HCT116 (cell line): Measurements from ENCODE around the gene ASB15. TPM values are rescaled to one million over a fixed set of nuclear protein-coding genes. Genes with fewer than 3 reads are reported as not detected.
A peak's percentile ranks its signal among the peaks of the same experiment; 100 is the strongest.
"Not testable (repeated sequence)": the region's sequence is repeated elsewhere in the genome, so short reads cannot be mapped to it uniquely, and the experiment has no call there.

Experiments
- ATAC-seq: fragments of 200-7000 bp; cut with Tn5 transposase; 2 replicates; pipeline ENCODE4 v1.9.1; 2020; ENCODE audit warnings: mild to moderate bottlenecking, moderate library complexity
- BruUV-seq: library from RNA; stranded (reverse); fragments of 400-500 nt; replicated peaks from 2 replicates; lab custom pipeline; 2021; lab: Mats Ljungman, UMichigan
- CTCF ChIA-PET: fragments of 300-600 bp; sonication (Branson Sonifier 250); formaldehyde crosslinking; loops from one replicate; lab custom pipeline; 2021; ENCODE audit warnings: antibody characterized with exemption; lab: Charles Lee
- POLR2A ChIA-PET: fragments of 300-600, 350-600 bp; sonication (Branson Sonifier 250); formaldehyde crosslinking; loops from one replicate; lab custom pipeline; 2021; ENCODE audit warnings: antibody characterized with exemption; lab: Charles Lee
- RAD21 ChIA-PET, 2 experiments: fragments of 300-600 bp; sonication (Branson Sonifier 250); formaldehyde crosslinking; loops; one replicate each; lab custom pipeline; 2023; ENCODE audit warnings: low total read pairs in 2 of 2; ENCODE audit not compliant: uncharacterized antibody in 2 of 2, unreplicated experiment in 2 of 2, low non-redundant PET in 1 of 2; lab: Charles Lee
- DNase-seq: peaks from one replicate; pipeline ENCODE4 v3.0.0-alpha.2; 2010; ENCODE audit warnings: low read depth, low spot score
- H2AFZ ChIP-seq: fragments of 200-600 bp; shearing (Covaris generic), sonication (generic); 2 replicates; pipeline ENCODE4 v1.6.1; 2017; ENCODE audit warnings: low read depth, mixed run types, mixed read lengths, antibody characterized with exemption, low read length; ENCODE audit not compliant: poor library complexity, severe bottlenecking
- H3K27ac ChIP-seq: 2 replicates; pipeline ENCODE4 v1.5.1; 2012; ENCODE audit warnings: low read depth, low read length
- H3K27me3 ChIP-seq: fragments of 200-600 bp; sonication (generic); 2 replicates; pipeline ENCODE4 v1.6.1; 2016; ENCODE audit warnings: mixed run types, low read length, mixed read lengths; ENCODE audit not compliant: insufficient read depth
- H3K36me3 ChIP-seq, 2 experiments: fragments of 200-500 bp in 1 of 2; fragments of 200-600 bp in 1 of 2; sonication (Bioruptor generic) in 1 of 2; sonication (generic) in 1 of 2; 2 replicates each; pipeline versions ENCODE4 v1.5.1 to v1.6.1; 2014 to 2016; ENCODE audit warnings: low read length in 2 of 2, inconsistent platforms in 1 of 2, mixed read lengths in 1 of 2, mixed run types in 1 of 2; ENCODE audit not compliant: insufficient read depth in 2 of 2, control insufficient read depth in 1 of 2
- H3K4me1 ChIP-seq, 2 experiments: fragments of 200-600 bp in 1 of 2; sonication (generic) in 1 of 2; 2 replicates each; pipeline versions ENCODE4 v1.5.1 to v1.6.1; 2012 to 2017; ENCODE audit warnings: low read length in 2 of 2, inconsistent platforms in 1 of 2, mild to moderate bottlenecking in 1 of 2, mixed read lengths in 1 of 2, mixed run types in 1 of 2, moderate library complexity in 1 of 2; ENCODE audit not compliant: insufficient read depth in 2 of 2, control insufficient read depth in 1 of 2
- H3K4me2 ChIP-seq: fragments of 200-600 bp; sonication (generic); 2 replicates; pipeline ENCODE4 v1.6.1; 2017; ENCODE audit warnings: mixed run types, low read length, mixed read lengths
- H3K4me3 ChIP-seq, 2 experiments: fragments of 200-600 bp in 1 of 2; sonication (generic) in 1 of 2; replicated peaks in 1 of 2; 2 replicates each; pipeline ENCODE4 v1.5.1; 2011 to 2016; ENCODE audit warnings: low read length in 2 of 2, control low read depth in 1 of 2, low read depth in 1 of 2, mild to moderate bottlenecking in 1 of 2, mixed read lengths in 1 of 2, mixed run types in 1 of 2
- H3K79me2 ChIP-seq: fragments of 200-600 bp; sonication (generic); 2 replicates; pipeline ENCODE4 v1.6.1; 2017; ENCODE audit warnings: mild to moderate bottlenecking, mixed run types, low read length, moderate library complexity, mixed read lengths; ENCODE audit not compliant: insufficient read depth
- H3K9ac ChIP-seq: fragments of 200-600 bp; sonication (generic); 2 replicates; pipeline ENCODE4 v1.6.1; 2016; ENCODE audit warnings: low read length, mixed read lengths
- H3K9me2 ChIP-seq: fragments of 200-600 bp; sonication (generic), shearing (Covaris generic); 2 replicates; pipeline ENCODE4 v1.6.1; 2017; ENCODE audit warnings: mixed run types, mild to moderate bottlenecking, moderate library complexity; ENCODE audit not compliant: insufficient read depth
- H3K9me3 ChIP-seq, 2 experiments: fragments of 200-500 bp in 1 of 2; fragments of 200-600 bp in 1 of 2; sonication (Bioruptor generic) in 1 of 2; sonication (generic) in 1 of 2; 2 replicates each; pipeline ENCODE4 v1.6.1; 2014 to 2017; ENCODE audit warnings: low read length in 2 of 2, mixed read lengths in 2 of 2, inconsistent platforms in 1 of 2, low read depth in 1 of 2, mild to moderate bottlenecking in 1 of 2, mixed run types in 1 of 2, moderate library complexity in 1 of 2; ENCODE audit not compliant: control insufficient read depth in 1 of 2, insufficient read depth in 1 of 2
- H4K20me1 ChIP-seq: fragments of 200-600 bp; sonication (generic), shearing (Covaris generic); 2 replicates; pipeline ENCODE4 v1.6.1; 2017; ENCODE audit warnings: mixed run types, mild to moderate bottlenecking, moderate library complexity; ENCODE audit not compliant: insufficient read depth
- CEBPB ChIP-seq: IDR thresholded peaks from 2 replicates; pipeline ENCODE4 v1.6.1; 2012; ENCODE audit warnings: low read depth
- CTCF ChIP-seq, 3 experiments: fragments of 200-600 bp in 1 of 3; sonication (generic) in 1 of 3; IDR thresholded peaks in 2 of 3; conservative IDR thresholded peaks in 1 of 3; 2 replicates each; pipeline ENCODE4 v1.5.1; 2012 to 2017; ENCODE audit warnings: low read depth in 2 of 3, low read length in 2 of 3, antibody characterized with exemption in 1 of 3, borderline replicate concordance in 1 of 3, control low read depth in 1 of 3, mild to moderate bottlenecking in 1 of 3, mixed read lengths in 1 of 3, mixed run types in 1 of 3, moderate library complexity in 1 of 3; ENCODE audit not compliant: insufficient read depth in 1 of 3
- ELF1 ChIP-seq: IDR thresholded peaks from 2 replicates; pipeline ENCODE4 v1.6.1; 2012; ENCODE audit warnings: low read depth, borderline replicate concordance
- EZH2 ChIP-seq: fragments of 200-600 bp; sonication (generic); IDR thresholded peaks from 2 replicates; pipeline ENCODE4 v1.6.1; 2017; ENCODE audit warnings: antibody characterized with exemption, mixed run types
- EZH2phosphoT487 ChIP-seq: fragments of 200-600 bp; IDR thresholded peaks from 2 replicates; pipeline ENCODE4 v1.6.1; 2018; ENCODE audit warnings: antibody characterized with exemption, borderline replicate concordance
- JUND ChIP-seq: IDR thresholded peaks from 2 replicates; pipeline ENCODE4 v1.6.1; 2012
- RAD21 ChIP-seq: IDR thresholded peaks from 2 replicates; pipeline ENCODE4 v1.6.1; 2012; ENCODE audit warnings: low read depth, mild to moderate bottlenecking
- intact Hi-C: fragments of 100-400 bp; cut with micrococcal nuclease; formaldehyde crosslinking; loops from 2 replicates; pipeline ENCODE4 v1.10.0; 2022
- total RNA-seq: library from RNA; stranded (reverse); gene quantifications from one replicate; pipeline ENCODE4 v1.2.1, GENCODE V29; 2021; ENCODE audit not compliant: unreplicated experiment

The ASB15 gene
- total RNA-seq, 1 experiment from 2014 or later = not detected

GRCh38 chr7:123634011-123634573, 32.5 kb downstream of the ASB15 start:
- DNase-seq, RAD21 ChIA-PET, H3K9me3 ChIP-seq, ATAC-seq, H3K79me2 ChIP-seq, H3K9me2 ChIP-seq, H3K27ac ChIP-seq, H3K4me3 ChIP-seq, H3K9ac ChIP-seq, POLR2A ChIA-PET, H3K4me2 ChIP-seq, H3K36me3 ChIP-seq, H3K27me3 ChIP-seq, BruUV-seq, H3K4me1 ChIP-seq, H4K20me1 ChIP-seq: not testable (repeated sequence)
- peak overlapping the region; percentile 31 for H2AFZ ChIP-seq
- intact Hi-C loops = loop anchor here (2.0 to 10.0 kb wide), 3 partner anchors 139 to 519 kb away; no protein-coding TSS in a partner anchor
- CTCF ChIA-PET = interaction anchor here (0.8 to 1.0 kb wide), 2 partner anchors 48 to 140 kb away, joined by 3 read pairs; no protein-coding TSS in a partner anchor

- DNase-seq = no peak
- no peaks in the 10 kb centered on the region for H4K20me1 ChIP-seq
- no peak overlapping the region for H3K4me3 ChIP-seq
- no TSS peak for BruUV-seq
- H3K4me2 ChIP-seq = no peak overlapping the region
- H3K9ac ChIP-seq = no peak overlapping the region
- no peaks in the 10 kb centered on the region for H3K27me3 ChIP-seq
- peaks cover 0 to 8% of the 10 kb centered on the region in 2 experiments; a peak in 1 of 4 replicates for H3K4me1 ChIP-seq
- H2AFZ ChIP-seq = no peak overlapping the region
- no peaks in the 10 kb centered on the region for H3K9me3 ChIP-seq
- intact Hi-C loops = loop anchor here (1.0 to 10.0 kb wide), 6 partner anchors 67 to 517 kb away; no protein-coding TSS in a partner anchor
- CTCF ChIA-PET = interaction anchor here (0.7 to 3.0 kb wide), 12 partner anchors 9 to 519 kb away, joined by 3 to 23 read pairs (median 6); no protein-coding TSS in a partner anchor
- H3K79me2 ChIP-seq = no peaks in the 10 kb centered on the region
- H3K9me2 ChIP-seq = no peaks in the 10 kb centered on the region; the same call in 1 of the 2 replicates
- POLR2A ChIA-PET = no interaction called here
- H3K27ac ChIP-seq = no peak overlapping the region
- RAD21 ChIA-PET = interaction anchor here in 1 of 2 experiments (0.7 kb wide), 1 partner anchor 57 kb away, joined by 4 read pairs; no protein-coding TSS in a partner anchor
- peak; percentile 75; the same call in 1 of the 2 replicates for ATAC-seq
- no peaks in the 10 kb centered on the region for H3K36me3 ChIP-seq
- no peak for TF ChIP-seq JUND
- TF ChIP-seq CTCF (IDR thresholded peaks at IDR 0.05 in 2 of 3, conservative IDR thresholded peaks at IDR 0.05 in 1 of 3; ENCODE audit: borderline replicate concordance in 1 of 3, insufficient read depth in 1 of 3, low read depth in 2 of 3, low read length in 2 of 3) = peak; percentile 49 to 74 (median 65)
- TF ChIP-seq RAD21 = peak; percentile 86
- TF ChIP-seq EZH2 = no peak
- no peak for TF ChIP-seq CEBPB
- TF ChIP-seq EZH2phosphoT487 = no peak
- no peak for TF ChIP-seq ELF1
These were observed 34.1 kb downstream of the ASB15 start for GRCh38 chr7:123635551-123636359.
